ENCODE measurements around the gene UGT8.

DNA sequence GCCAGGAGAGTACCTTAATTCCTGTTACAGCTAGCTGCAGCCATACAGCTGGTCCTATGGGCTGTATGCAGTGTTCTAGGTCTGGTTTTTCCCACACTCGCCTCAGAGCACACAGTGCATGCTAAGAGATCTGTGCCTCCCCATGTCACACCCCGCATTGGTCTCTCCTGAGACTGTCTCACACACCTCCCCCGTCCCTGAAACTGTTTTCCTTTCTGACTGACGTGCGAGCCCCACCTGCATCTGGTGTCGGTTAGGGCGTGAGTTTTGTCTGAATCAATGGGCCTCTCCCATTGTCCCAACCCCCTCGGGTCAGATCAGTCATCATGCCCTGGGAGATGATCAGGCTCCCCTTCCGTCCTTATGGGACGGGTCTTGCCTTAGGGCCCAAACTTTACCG is 3.4 kb upstream of the UGT8 start:
- TF ChIP-seq CTCF (IDR thresholded peaks at IDR 0.05; ENCODE audit: insufficient read depth, low read length, poor library complexity, severe bottlenecking): no peak
- TF ChIP-seq EZH2phosphoT487 (conservative IDR thresholded peaks at IDR 0.05; ENCODE audit: low read length): no peak
